Mesothelial cell of epicardium (in vitro differentiated cells): Measurements from ENCODE around the gene HOXA4. TPM values are rescaled to one million over a fixed set of nuclear protein-coding genes. Genes with fewer than 3 reads are reported as not detected.

Experiments
- DNase-seq, 2 experiments: peaks; one replicate each; pipeline ENCODE4 v3.0.0; 2021; ENCODE audit warnings: low spot score in 2 of 2; ENCODE audit not compliant: unreplicated experiment in 2 of 2
- H3K27ac Mint-ChIP-seq: 2 replicates; pipeline ENCODE4 v1.8.0; 2021; ENCODE audit warnings: mixed read lengths
- H3K27me3 Mint-ChIP-seq: 2 replicates; pipeline ENCODE4 v1.8.0; 2021; ENCODE audit warnings: low read depth, mixed read lengths
- H3K36me3 Mint-ChIP-seq: 2 replicates; pipeline ENCODE4 v1.8.0; 2021; ENCODE audit warnings: mixed read lengths
- H3K4me1 Mint-ChIP-seq: 2 replicates; pipeline ENCODE4 v1.8.0; 2021; ENCODE audit warnings: mixed read lengths
- H3K4me3 Mint-ChIP-seq: 2 replicates; pipeline ENCODE4 v1.8.0; 2021; ENCODE audit warnings: mild to moderate bottlenecking, moderate library complexity, mixed read lengths
- H3K9me3 Mint-ChIP-seq: 2 replicates; pipeline ENCODE4 v1.8.0; 2021; ENCODE audit warnings: mixed read lengths
- CTCF ChIP-seq: fragments of 200-600 bp; sonication (generic); IDR thresholded peaks from one replicate; pipeline ENCODE4 v1.5.0; 2021; ENCODE audit warnings: antibody characterized with exemption; ENCODE audit not compliant: unreplicated experiment
- total RNA-seq: library from RNA; stranded (reverse); gene quantifications from 3 replicates; pipeline ENCODE4 v1.2.1, GENCODE V29; 2021

HOXA4 gene
- total RNA-seq, 1 donor from 2014 or later, result 55.9 TPM

- peak overlapping the region; percentile 65 for H3K4me3 Mint-ChIP-seq
- H3K27me3 Mint-ChIP-seq, result peaks cover 89% of the 10 kb centered on the region
- TF ChIP-seq CTCF, result no peak
- H3K27ac Mint-ChIP-seq, result peak overlapping the region; percentile 78
- DNase-seq, result no peak
- H3K9me3 Mint-ChIP-seq, result no peaks in the 10 kb centered on the region
- H3K4me1 Mint-ChIP-seq, result peaks cover 54% of the 10 kb centered on the region
- peaks cover 1% of the 10 kb centered on the region for H3K36me3 Mint-ChIP-seq
Observed at GRCh38 chr7:27163288-27164044, 32.9 kb upstream of the HOXA4 start.

DNA sequence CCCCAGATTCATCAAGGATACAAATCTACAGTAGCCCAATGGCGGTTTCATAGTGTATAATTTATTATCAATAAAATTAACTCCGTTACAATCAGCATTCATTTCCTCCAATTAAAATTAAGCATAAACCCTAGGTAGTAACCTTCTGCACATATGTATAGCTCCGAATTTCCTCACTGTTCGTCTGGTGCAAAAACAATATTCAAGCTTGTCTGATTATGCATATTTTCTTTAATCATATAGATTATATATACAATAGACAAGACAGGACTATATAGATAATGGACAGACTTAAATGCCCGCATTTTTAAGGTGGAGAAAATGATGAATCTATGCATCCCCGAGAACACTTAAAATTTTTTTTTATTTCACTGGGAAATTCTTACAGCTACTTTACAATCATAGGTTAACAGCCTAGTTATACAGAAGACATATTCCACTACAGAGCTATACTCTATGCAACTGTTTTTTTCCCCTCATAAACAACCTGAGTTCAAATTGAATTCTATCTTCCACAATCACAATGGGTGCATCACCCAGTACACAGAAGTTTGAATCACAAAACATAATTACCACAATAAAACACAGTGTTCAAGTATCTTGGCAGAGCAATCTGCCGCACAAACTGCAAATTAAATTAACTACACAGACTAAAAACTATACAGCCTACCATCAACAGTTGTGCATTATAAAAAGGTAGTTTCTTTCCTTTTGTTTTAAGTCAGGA is 32.2 kb upstream of the HOXA4 start:
- TF ChIP-seq CTCF, result no peak
- DNase-seq, result no peak
- peaks cover 3% of the 10 kb centered on the region for H3K36me3 Mint-ChIP-seq
- peaks cover 53% of the 10 kb centered on the region for H3K4me1 Mint-ChIP-seq
- no peaks in the 10 kb centered on the region for H3K9me3 Mint-ChIP-seq
- peak overlapping the region; percentile 65 for H3K4me3 Mint-ChIP-seq
- H3K27ac Mint-ChIP-seq, result peak overlapping the region; percentile 55
- H3K27me3 Mint-ChIP-seq, result peaks cover 89% of the 10 kb centered on the region

- peak overlapping the region; percentile 88 for H3K27ac Mint-ChIP-seq
- H3K9me3 Mint-ChIP-seq, result no peaks in the 10 kb centered on the region
- peak in 1 of 2 experiments; percentile 19 for DNase-seq
- no peak for TF ChIP-seq CTCF
- peaks cover 53% of the 10 kb centered on the region for H3K4me1 Mint-ChIP-seq
- peak overlapping the region; percentile 61 for H3K4me3 Mint-ChIP-seq
- peaks cover 3% of the 10 kb centered on the region for H3K36me3 Mint-ChIP-seq
- H3K27me3 Mint-ChIP-seq, result peaks cover 89% of the 10 kb centered on the region
Observed at GRCh38 chr7:27161721-27162560, 31.4 kb upstream of the HOXA4 start.

- H3K4me3 Mint-ChIP-seq, result peak overlapping the region; percentile 77
- H3K9me3 Mint-ChIP-seq, result no peaks in the 10 kb centered on the region
- DNase-seq, result no peak
Observed at GRCh38 chr7:27161214-27161720, 30.7 kb upstream of the HOXA4 start.

More at GRCh38 chr7:27161214-27161720, 30.7 kb upstream of the HOXA4 start:
- Mint-ChIP-seq H3K27ac (peak overlapping the region; percentile 87), H3K4me1 (peaks cover 52% of the 10 kb centered on the region), H3K27me3 (peaks cover 86% of the 10 kb centered on the region), H3K36me3 (peaks cover 3% of the 10 kb centered on the region)
- peak; percentile 34 for TF ChIP-seq CTCF
